Caco-2 (cell line): Measurements from ENCODE around the gene LDLRAD3. TPM values are rescaled to one million over a fixed set of nuclear protein-coding genes. Genes with fewer than 3 reads are reported as not detected.

ENCODE experiments used
- BruUV-seq: library from RNA; stranded (reverse); fragments of 400-500 nt; replicated peaks from 2 replicates; lab custom pipeline; 2021; lab: Mats Ljungman, UMichigan
- CTCF ChIA-PET: fragments of 300-600 bp; sonication (Branson Sonifier 250); formaldehyde crosslinking; loops from one replicate; lab custom pipeline; 2022; ENCODE audit warnings: antibody characterized with exemption; lab: Charles Lee
- POLR2A ChIA-PET: fragments of 300-600 bp; sonication (Branson Sonifier 250); formaldehyde crosslinking; loops from one replicate; lab custom pipeline; 2022; ENCODE audit warnings: antibody characterized with exemption; lab: Charles Lee
- DNase-seq, 2 experiments: peaks; one replicate each; pipeline versions ENCODE4 v3.0.0 to v3.0.0-alpha.2; 2020 to 2022
- H3K27me3 ChIP-seq: replicated peaks from 2 replicates; pipeline ENCODE4 v1.6.0; 2011; ENCODE audit warnings: low read length; ENCODE audit not compliant: control insufficient read depth, insufficient read depth
- H3K36me3 ChIP-seq: 2 replicates; pipeline ENCODE4 v1.5.1; 2011; ENCODE audit warnings: low read length; ENCODE audit not compliant: control insufficient read depth, insufficient read depth
- H3K4me1 ChIP-seq: fragments of 250-450 bp; sonication (Bioruptor Pico); 2 replicates; pipeline ENCODE4 v1.5.1; 2020; ENCODE audit warnings: mild to moderate bottlenecking
- H3K4me3 ChIP-seq: 2 replicates; pipeline ENCODE4 v1.5.1; 2011; ENCODE audit warnings: low read depth, mild to moderate bottlenecking, control low read depth, low read length
- H3K9me3 ChIP-seq: fragments of 250-450 bp; sonication (Bioruptor Pico); 2 replicates; pipeline ENCODE4 v1.5.1; 2020; ENCODE audit warnings: mild to moderate bottlenecking, moderate library complexity
- H3K27ac Mint-ChIP-seq: one replicate; pipeline ENCODE4 v1.8.0; 2022; ENCODE audit warnings: mixed read lengths; ENCODE audit not compliant: unreplicated experiment
- H3K27me3 Mint-ChIP-seq: one replicate; pipeline ENCODE4 v1.8.0; 2022; ENCODE audit warnings: mixed read lengths; ENCODE audit not compliant: insufficient read depth, unreplicated experiment
- H3K36me3 Mint-ChIP-seq: one replicate; pipeline ENCODE4 v1.8.0; 2022; ENCODE audit warnings: mild to moderate bottlenecking, mixed read lengths; ENCODE audit not compliant: insufficient read depth, unreplicated experiment
- H3K4me1 Mint-ChIP-seq: one replicate; pipeline ENCODE4 v1.8.0; 2022; ENCODE audit warnings: low read depth, mixed read lengths; ENCODE audit not compliant: unreplicated experiment
- H3K4me3 Mint-ChIP-seq: one replicate; pipeline ENCODE4 v1.8.0; 2022; ENCODE audit warnings: mild to moderate bottlenecking, moderate library complexity, mixed read lengths; ENCODE audit not compliant: unreplicated experiment
- H3K9me3 Mint-ChIP-seq: one replicate; pipeline ENCODE4 v1.8.0; 2022; ENCODE audit warnings: mixed read lengths; ENCODE audit not compliant: unreplicated experiment
- CTCF ChIP-seq, 2 experiments: fragments of 200-600 bp in 1 of 2; IDR thresholded peaks; 1 replicate in 1 of 2; 2 replicates in 1 of 2; pipeline versions ENCODE4 v1.5.1 to v1.8.0; 2011 to 2022; ENCODE audit warnings: antibody characterized with exemption in 1 of 2, control low read depth in 1 of 2, inconsistent platforms in 1 of 2, low read depth in 1 of 2, low read length in 1 of 2, mild to moderate bottlenecking in 1 of 2, moderate library complexity in 1 of 2; ENCODE audit not compliant: insufficient read depth in 1 of 2, severe bottlenecking in 1 of 2, unreplicated experiment in 1 of 2
- intact Hi-C: fragments of 100-400 bp; cut with micrococcal nuclease; formaldehyde crosslinking; loops from one replicate; pipeline ENCODE4 v1.10.0; 2022; ENCODE audit not compliant: unreplicated experiment
- total RNA-seq: library from RNA; stranded (reverse); gene quantifications from 2 replicates; pipeline ENCODE4 v1.2.3, GENCODE V29; 2022

Gene LDLRAD3
- total RNA-seq, 1 experiment from 2014 or later = 9.9 TPM

- H3K36me3 Mint-ChIP-seq = no peaks in the 10 kb centered on the region
- no peak for DNase-seq
- H3K4me1 ChIP-seq = peaks cover 3% of the 10 kb centered on the region; the same call in 1 of the 2 replicates
- H3K27ac Mint-ChIP-seq = no peak overlapping the region
- H3K4me1 Mint-ChIP-seq = no peaks in the 10 kb centered on the region
- H3K27me3 ChIP-seq = no peaks in the 10 kb centered on the region
- H3K9me3 ChIP-seq = peaks cover 5% of the 10 kb centered on the region
- no peaks in the 10 kb centered on the region for H3K36me3 ChIP-seq
- peaks cover 13% of the 10 kb centered on the region for H3K9me3 Mint-ChIP-seq
- POLR2A ChIA-PET = no interaction called here
- TF ChIP-seq CTCF (IDR thresholded peaks at IDR 0.05; ENCODE audit: insufficient read depth in 1 of 2, low read depth in 1 of 2, low read length in 1 of 2, severe bottlenecking in 1 of 2, unreplicated experiment in 1 of 2) = no peak
- no peak overlapping the region for H3K4me3 ChIP-seq
- no peaks in the 10 kb centered on the region for H3K27me3 Mint-ChIP-seq
- no TSS peak for BruUV-seq
- CTCF ChIA-PET = interaction anchor here (0.7 kb wide), 1 partner anchor 250 kb away, joined by 3 read pairs; no protein-coding TSS in a partner anchor
- H3K4me3 Mint-ChIP-seq = no peak overlapping the region
- intact Hi-C loops = no loop called here
These were observed 128.1 kb downstream of the LDLRAD3 start for GRCh38 chr11:36071917-36072500.

GRCh38 chr11:36073411-36074203 lies 129.7 kb downstream of the LDLRAD3 start:
- H3K9me3 ChIP-seq = no peaks in the 10 kb centered on the region
- Mint-ChIP-seq H3K27ac (no peak overlapping the region), H3K27me3 (no peaks in the 10 kb centered on the region), H3K4me1 (no peaks in the 10 kb centered on the region), H3K9me3 (peaks cover 19% of the 10 kb centered on the region), H3K36me3 (no peaks in the 10 kb centered on the region), H3K4me3 (no peak overlapping the region)
- intact Hi-C loops = no loop called here
- no peaks in the 10 kb centered on the region for H3K36me3 ChIP-seq
- no TSS peak for BruUV-seq
- no peaks in the 10 kb centered on the region for H3K27me3 ChIP-seq
- no peak overlapping the region for H3K4me3 ChIP-seq
- DNase-seq = no peak
- peaks cover 4% of the 10 kb centered on the region; the same call in 1 of the 2 replicates for H3K4me1 ChIP-seq
- CTCF ChIA-PET = interaction anchor here (1.2 kb wide), 1 partner anchor 252 kb away, joined by 4 read pairs; no protein-coding TSS in a partner anchor
- POLR2A ChIA-PET = no interaction called here
- no peak for TF ChIP-seq CTCF (IDR thresholded peaks at IDR 0.05; ENCODE audit: insufficient read depth in 1 of 2, low read depth in 1 of 2, low read length in 1 of 2, severe bottlenecking in 1 of 2, unreplicated experiment in 1 of 2)

- H3K4me1 ChIP-seq = peaks cover 4% of the 10 kb centered on the region; the same call in 1 of the 2 replicates
- no peak overlapping the region for H3K4me3 ChIP-seq
- H3K9me3 ChIP-seq = no peaks in the 10 kb centered on the region
- H3K36me3 ChIP-seq = no peaks in the 10 kb centered on the region
- Mint-ChIP-seq H3K9me3 (peaks cover 19% of the 10 kb centered on the region), H3K4me1 (no peaks in the 10 kb centered on the region), H3K27me3 (no peaks in the 10 kb centered on the region), H3K36me3 (no peaks in the 10 kb centered on the region), H3K27ac (no peak overlapping the region), H3K4me3 (no peak overlapping the region)
- ChIA-PET CTCF (no interaction called here), POLR2A (no interaction called here)
- TF ChIP-seq CTCF (IDR thresholded peaks at IDR 0.05; ENCODE audit: insufficient read depth in 1 of 2, low read depth in 1 of 2, low read length in 1 of 2, severe bottlenecking in 1 of 2, unreplicated experiment in 1 of 2) = no peak
- DNase-seq = no peak
- intact Hi-C loops = no loop called here
- BruUV-seq = no TSS peak
- no peaks in the 10 kb centered on the region for H3K27me3 ChIP-seq
These were observed 131.1 kb downstream of the LDLRAD3 start for GRCh38 chr11:36074941-36075431.
